ENCODE data around the gene CDK18.

The CDK18 gene

GRCh38 chr1:205514211-205515142 lies 10.0 kb downstream of the CDK18 start:
- TF ChIP-seq TEAD4 (IDR thresholded peaks at IDR 0.05): no peak

GRCh38 chr1:205515781-205516253 lies 11.3 kb downstream of the CDK18 start:
- TF ChIP-seq NFIC (IDR thresholded peaks at IDR 0.05) (peak; percentile 8; the same call in 1 of the 2 replicates), ZBTB7A (IDR thresholded peaks at IDR 0.05; ENCODE audit: low read depth) (no peak), YY1 (IDR thresholded peaks at IDR 0.05; ENCODE audit: low read depth) (no peak), REST (IDR thresholded peaks at IDR 0.05; ENCODE audit: low read depth) (no peak), TCF12 (IDR thresholded peaks at IDR 0.05; ENCODE audit: low read depth) (no peak), CEBPB (IDR thresholded peaks at IDR 0.05) (no peak), TEAD4 (IDR thresholded peaks at IDR 0.05) (no peak), RAD21 (IDR thresholded peaks at IDR 0.05; ENCODE audit: low read depth) (no peak), CREB1 (IDR thresholded peaks at IDR 0.05; ENCODE audit: low read depth) (no peak), FOXM1 (IDR thresholded peaks at IDR 0.05; ENCODE audit: borderline replicate concordance, low read depth) (no peak), EP300 (IDR thresholded peaks at IDR 0.05; ENCODE audit: borderline replicate concordance) (0 out of 2 replicates have a peak, but pooled peaks have one; percentile 36), TAF1 (IDR thresholded peaks at IDR 0.05; ENCODE audit: low read depth) (no peak)

- TF ChIP-seq, protein P1, sequence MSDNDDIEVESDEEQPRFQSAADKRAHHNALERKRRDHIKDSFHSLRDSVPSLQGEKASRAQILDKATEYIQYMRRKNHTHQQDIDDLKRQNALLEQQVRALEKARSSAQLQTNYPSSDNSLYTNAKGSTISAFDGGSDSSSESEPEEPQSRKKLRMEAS (IDR thresholded peaks at IDR 0.05): no peak
- TF ChIP-seq REST (IDR thresholded peaks at IDR 0.05; ENCODE audit: low read depth): no peak
- TF ChIP-seq RAD21 (IDR thresholded peaks at IDR 0.05; ENCODE audit: low read depth): no peak
- TF ChIP-seq ZBTB7A (IDR thresholded peaks at IDR 0.05; ENCODE audit: low read depth): no peak
- TF ChIP-seq EP300 (IDR thresholded peaks at IDR 0.05; ENCODE audit: borderline replicate concordance): no peak
- no peak for TF ChIP-seq CEBPB (IDR thresholded peaks at IDR 0.05)
- TF ChIP-seq NFIC (IDR thresholded peaks at IDR 0.05): no peak
- TF ChIP-seq TAF1 (IDR thresholded peaks at IDR 0.05; ENCODE audit: low read depth): no peak
- no peak for TF ChIP-seq CREB1 (IDR thresholded peaks at IDR 0.05; ENCODE audit: low read depth)
- TF ChIP-seq TEAD4 (IDR thresholded peaks at IDR 0.05): no peak
- TF ChIP-seq FOXM1 (IDR thresholded peaks at IDR 0.05; ENCODE audit: borderline replicate concordance, low read depth): no peak
- no peak for TF ChIP-seq EGR1 (IDR thresholded peaks at IDR 0.05)
- TF ChIP-seq YY1 (IDR thresholded peaks at IDR 0.05; ENCODE audit: low read depth): no peak
- no peak for TF ChIP-seq TCF12 (IDR thresholded peaks at IDR 0.05; ENCODE audit: low read depth)
- TF ChIP-seq USF1 (IDR thresholded peaks at IDR 0.05): no peak
Observed at GRCh38 chr1:205516362-205516761, 11.9 kb downstream of the CDK18 start.

DNA sequence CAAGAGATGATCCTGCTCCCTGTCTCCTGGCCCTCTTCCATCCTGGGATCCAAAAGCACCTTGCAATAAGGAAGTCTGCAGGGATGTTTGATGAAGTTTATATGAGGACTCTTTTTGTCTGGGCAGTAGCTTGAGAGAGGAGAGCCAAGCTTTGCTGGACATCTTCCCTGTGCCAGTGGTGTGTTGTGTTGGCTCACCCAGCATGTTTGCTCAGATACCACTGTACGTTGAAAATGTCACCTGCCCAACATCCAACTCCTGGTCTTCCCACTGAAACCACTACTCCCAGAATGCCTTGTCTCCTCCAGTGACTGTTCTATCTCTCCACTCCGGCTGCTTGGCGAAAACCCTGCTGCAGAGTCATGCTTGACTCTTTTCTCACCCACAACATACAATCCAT lies 12.8 kb downstream of the CDK18 start:
- no peak for TF ChIP-seq YY1 (IDR thresholded peaks at IDR 0.05; ENCODE audit: low read depth)
- TF ChIP-seq, protein P1 (IDR thresholded peaks at IDR 0.05): no peak
- no peak for TF ChIP-seq FOXM1 (IDR thresholded peaks at IDR 0.05; ENCODE audit: borderline replicate concordance, low read depth)
- TF ChIP-seq TCF12 (IDR thresholded peaks at IDR 0.05; ENCODE audit: low read depth): no peak

DNA sequence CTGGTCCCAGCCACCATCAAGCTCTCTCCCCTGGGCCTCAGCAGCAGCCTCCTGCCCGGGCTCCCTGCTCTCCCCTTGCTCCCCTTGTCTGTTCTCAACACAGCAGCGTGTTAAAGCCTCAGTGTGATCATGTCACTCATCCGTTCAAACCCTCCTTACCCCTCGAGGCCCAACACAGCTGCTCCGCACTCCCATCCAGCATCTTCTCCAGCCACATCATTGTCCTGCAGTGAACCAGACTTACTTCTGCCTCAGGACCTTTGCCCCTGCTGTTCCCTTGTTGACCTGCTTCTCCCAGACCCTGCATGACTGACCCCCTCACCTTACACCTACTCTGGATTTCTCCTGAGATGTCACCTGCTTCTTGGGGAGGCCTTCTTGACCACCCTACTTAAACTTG lies 13.3 kb downstream of the CDK18 start:
- TF ChIP-seq CREB1 (IDR thresholded peaks at IDR 0.05; ENCODE audit: low read depth) (no peak), REST (IDR thresholded peaks at IDR 0.05; ENCODE audit: low read depth) (no peak), ZBTB7A (IDR thresholded peaks at IDR 0.05; ENCODE audit: low read depth) (no peak), RAD21 (IDR thresholded peaks at IDR 0.05; ENCODE audit: low read depth) (no peak), YY1 (IDR thresholded peaks at IDR 0.05; ENCODE audit: low read depth) (no peak), EP300 (IDR thresholded peaks at IDR 0.05; ENCODE audit: borderline replicate concordance) (no peak), TEAD4 (IDR thresholded peaks at IDR 0.05) (no peak), USF1 (IDR thresholded peaks at IDR 0.05) (no peak), EGR1 (IDR thresholded peaks at IDR 0.05) (no peak), TAF1 (IDR thresholded peaks at IDR 0.05; ENCODE audit: low read depth) (no peak), TCF12 (IDR thresholded peaks at IDR 0.05; ENCODE audit: low read depth) (no peak), FOXM1 (IDR thresholded peaks at IDR 0.05; ENCODE audit: borderline replicate concordance, low read depth) (no peak), CEBPB (IDR thresholded peaks at IDR 0.05) (no peak), NFIC (IDR thresholded peaks at IDR 0.05) (no peak)
- TF ChIP-seq, protein P1 (IDR thresholded peaks at IDR 0.05): no peak
